CD4-positive, alpha-beta T cell treated with Interleukin-2 at 100 ng/mL for 4 hours (primary cell): ENCODE measurements around the gene IL31RA.
"Not testable (repeated sequence)": the region's sequence is repeated elsewhere in the genome, so short reads cannot be mapped to it uniquely, and the experiment has no call there.

ENCODE experiments used
- DNase-seq: peaks from one replicate; pipeline ENCODE4 v3.0.0-alpha.2; 2020; ENCODE audit warnings: low spot score

The IL31RA gene

GRCh38 chr5:55926476-55926875, 75.3 kb downstream of the IL31RA start:
- DNase-seq = no peak

- no peak for DNase-seq
These were observed 76.9 kb downstream of the IL31RA start for GRCh38 chr5:55927861-55928655.

- DNase-seq = no peak
These were observed 78.1 kb downstream of the IL31RA start for GRCh38 chr5:55929020-55929799.

- DNase-seq = no peak
These were observed 81.5 kb downstream of the IL31RA start for GRCh38 chr5:55932700-55933099.

- no peak for DNase-seq
These were observed 82.4 kb downstream of the IL31RA start for GRCh38 chr5:55933377-55934114.

GRCh38 chr5:55934115-55934613, 83.0 kb downstream of the IL31RA start:
- DNase-seq = no peak

GRCh38 chr5:55934720-55935119, 83.6 kb downstream of the IL31RA start:
- no peak for DNase-seq

GRCh38 chr5:55935371-55935770, 84.2 kb downstream of the IL31RA start:
- no peak for DNase-seq

GRCh38 chr5:55936100-55936693, 85.0 kb downstream of the IL31RA start:
- DNase-seq = peak; percentile 79

GRCh38 chr5:55937598-55937997, 86.4 kb downstream of the IL31RA start:
- DNase-seq = not testable (repeated sequence)

GRCh38 chr5:55941154-55941553, 90.0 kb downstream of the IL31RA start:
- not testable (repeated sequence) for DNase-seq

GRCh38 chr5:55959208-55959607, 108.1 kb downstream of the IL31RA start:
- DNase-seq = no peak

GRCh38 chr5:55960779-55961178, 109.6 kb downstream of the IL31RA start:
- no peak for DNase-seq

- no peak for DNase-seq
These were observed 114.4 kb downstream of the IL31RA start for GRCh38 chr5:55965525-55965924.

GRCh38 chr5:55966284-55966683, 115.1 kb downstream of the IL31RA start:
- DNase-seq = no peak

- no peak for DNase-seq
These were observed 118.8 kb downstream of the IL31RA start for GRCh38 chr5:55969956-55970355.
